Body of pancreas (tissue), 4 donors: Measurements from ENCODE around the gene TIMM9. TPM values are rescaled to one million over a fixed set of nuclear protein-coding genes. Genes with fewer than 3 reads are reported as not detected.

Experiments used
- ATAC-seq: fragments of 150-250 bp; one replicate; pipeline ENCODE4 v1.9.1; 2016
- DNase-seq, 4 donors: peaks; one replicate each; pipeline ENCODE4 v3.0.0-alpha.2; 2019
- H3K27ac ChIP-seq, 4 donors: fragments of 200-600 bp; sonication (generic); 1 replicate in 3 of 4; 2 replicates in 1 of 4; pipeline versions ENCODE4 v1.5.1 to v1.6.1; 2016 to 2019; ENCODE audit warnings: mild to moderate bottlenecking in 1 of 4, mixed read lengths in 1 of 4, moderate library complexity in 1 of 4
- H3K27me3 ChIP-seq, 2 donors: fragments of 200-600 bp; sonication (generic); one replicate each; pipeline ENCODE4 v1.6.0; 2016; ENCODE audit warnings: mild to moderate bottlenecking in 1 of 2
- H3K36me3 ChIP-seq, 2 donors: fragments of 200-600 bp; sonication (generic); replicated peaks in 1 of 2; 2 replicates each; pipeline ENCODE4 v1.5.1; 2016; ENCODE audit warnings: low read depth in 2 of 2; ENCODE audit not compliant: insufficient read depth in 1 of 2
- H3K4me1 ChIP-seq: fragments of 200-600 bp; sonication (generic); one replicate; pipeline ENCODE4 v1.6.0; 2016
- H3K4me3 ChIP-seq, 2 donors: fragments of 200-600 bp; sonication (generic); 1 replicate in 1 of 2; 2 replicates in 1 of 2; pipeline ENCODE4 v1.5.1; 2016 to 2019
- H3K9me3 ChIP-seq, 3 donors: fragments of 200-600 bp; sonication (generic); 1 replicate in 2 of 3; 2 replicates in 1 of 3; pipeline ENCODE4 v1.5.1; 2016
- POLR2A ChIP-seq, 3 donors: fragments of 450-650 bp; IDR thresholded peaks; one replicate each; pipeline ENCODE4 v1.6.1; 2016; ENCODE audit warnings: antibody characterized with exemption in 3 of 3, mild to moderate bottlenecking in 2 of 3
- WGBS, 2 donors: methylation state at CpG; one replicate each; pipeline ENCODE4 v1.1.5; 2017; 5-methylcytosine and 5-hydroxymethylcytosine counted together
- intact Hi-C: fragments of 100-400 bp; cut with DNase I; formaldehyde crosslinking; loops from one replicate; pipeline ENCODE4 v1.15.1; 2023
- total RNA-seq, 2 donors: library from RNA; depleted of rRNA; stranded (reverse); fragments of >200 nt; gene quantifications; one replicate each; pipeline ENCODE4 v1.1.0, GENCODE V29; 2016
- TF ChIP-seq, protein P1 (sequence below), 7 experiments: fragments of 450-650 bp in 4 of 7; fragments of 200-600 bp in 3 of 7; sonication (generic) in 3 of 7; IDR thresholded peaks; one replicate each; pipeline ENCODE4 v1.5.1; 2016 to 2019; ENCODE audit warnings: antibody characterized with exemption in 7 of 7

Gene TIMM9, protein sequence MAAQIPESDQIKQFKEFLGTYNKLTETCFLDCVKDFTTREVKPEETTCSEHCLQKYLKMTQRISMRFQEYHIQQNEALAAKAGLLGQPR
- 10 to 100 TPM; 11.5 to 26.5 TPM for total RNA-seq

DNA sequence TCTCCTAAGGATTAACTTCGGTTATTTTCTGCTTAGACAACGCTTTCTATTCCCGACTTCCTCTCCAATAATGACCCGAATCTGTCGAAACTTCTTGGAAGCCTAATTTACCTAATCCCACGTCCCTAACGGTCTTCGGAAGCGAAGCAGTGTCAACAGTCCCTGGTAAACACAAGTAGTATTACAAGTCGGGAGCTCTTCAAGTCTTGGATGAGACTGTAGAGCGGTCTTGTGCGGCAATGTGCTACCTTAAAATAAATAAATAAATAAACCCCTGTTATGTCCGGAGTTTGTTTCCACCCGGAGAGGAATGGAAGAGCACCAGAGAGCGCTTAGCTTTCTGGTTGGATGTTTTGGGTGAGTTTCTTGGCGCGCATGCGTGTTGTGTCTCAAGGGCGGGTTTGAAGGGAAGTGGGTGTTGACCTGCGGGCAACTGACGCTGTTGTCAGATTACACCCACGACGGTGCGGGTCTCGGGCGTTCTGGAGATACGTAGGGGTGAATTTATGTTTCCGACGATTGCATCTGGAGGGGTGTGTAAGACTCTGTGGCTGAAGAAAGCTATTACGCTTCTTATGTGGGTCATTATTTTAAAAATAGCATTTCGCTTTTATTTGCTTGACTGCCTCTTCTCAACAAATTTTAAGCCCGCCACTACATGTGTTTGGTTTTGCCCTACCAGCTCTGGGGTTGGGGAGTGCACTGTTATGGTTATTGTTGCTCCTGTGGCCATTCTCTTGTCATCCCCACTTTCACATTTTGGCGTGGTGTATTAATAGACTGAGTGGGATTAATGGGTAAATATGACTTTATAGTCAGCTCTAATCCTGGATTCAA, at the start of gene TIMM9, which contains the start of gene KIAA0586:
Gene TIMM9 (minus strand): TSS at position 251 of the 837 bp plus-strand sequence. CDS start 15,586 bp downstream, outside the sequence.
Gene KIAA0586 (plus strand): TSS at position 439 of the 837 bp plus-strand sequence. CDS start 546 bp downstream, outside the sequence.
- DNase-seq = peak; percentile 94 to 98 (median 97)
- Histone ChIP-seq H3K36me3 (no peaks in the 10 kb centered on the region), H3K9me3 (no peaks in the 10 kb centered on the region), H3K27ac (peak within 1 kb of the TSS; percentile 66 to 93 (median 88)), H3K4me1 (peaks cover 34% of the 10 kb centered on the region), H3K4me3 (peak within 1 kb of the TSS; percentile 72 to 85), H3K27me3 (no peaks in the 10 kb centered on the region)
- TF ChIP-seq POLR2A (IDR thresholded peaks at IDR 0.05) = peak in 2 of 3 donors; percentile 83 to 88
- TF ChIP-seq, protein P1, sequence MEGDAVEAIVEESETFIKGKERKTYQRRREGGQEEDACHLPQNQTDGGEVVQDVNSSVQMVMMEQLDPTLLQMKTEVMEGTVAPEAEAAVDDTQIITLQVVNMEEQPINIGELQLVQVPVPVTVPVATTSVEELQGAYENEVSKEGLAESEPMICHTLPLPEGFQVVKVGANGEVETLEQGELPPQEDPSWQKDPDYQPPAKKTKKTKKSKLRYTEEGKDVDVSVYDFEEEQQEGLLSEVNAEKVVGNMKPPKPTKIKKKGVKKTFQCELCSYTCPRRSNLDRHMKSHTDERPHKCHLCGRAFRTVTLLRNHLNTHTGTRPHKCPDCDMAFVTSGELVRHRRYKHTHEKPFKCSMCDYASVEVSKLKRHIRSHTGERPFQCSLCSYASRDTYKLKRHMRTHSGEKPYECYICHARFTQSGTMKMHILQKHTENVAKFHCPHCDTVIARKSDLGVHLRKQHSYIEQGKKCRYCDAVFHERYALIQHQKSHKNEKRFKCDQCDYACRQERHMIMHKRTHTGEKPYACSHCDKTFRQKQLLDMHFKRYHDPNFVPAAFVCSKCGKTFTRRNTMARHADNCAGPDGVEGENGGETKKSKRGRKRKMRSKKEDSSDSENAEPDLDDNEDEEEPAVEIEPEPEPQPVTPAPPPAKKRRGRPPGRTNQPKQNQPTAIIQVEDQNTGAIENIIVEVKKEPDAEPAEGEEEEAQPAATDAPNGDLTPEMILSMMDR (IDR thresholded peaks at IDR 0.05) = no peak
- intact Hi-C loops = no loop called here
- 0% methylated on average over 33 of the region's 33 CpGs for WGBS, 2 donors
- ATAC-seq = peak; percentile 98

DNA sequence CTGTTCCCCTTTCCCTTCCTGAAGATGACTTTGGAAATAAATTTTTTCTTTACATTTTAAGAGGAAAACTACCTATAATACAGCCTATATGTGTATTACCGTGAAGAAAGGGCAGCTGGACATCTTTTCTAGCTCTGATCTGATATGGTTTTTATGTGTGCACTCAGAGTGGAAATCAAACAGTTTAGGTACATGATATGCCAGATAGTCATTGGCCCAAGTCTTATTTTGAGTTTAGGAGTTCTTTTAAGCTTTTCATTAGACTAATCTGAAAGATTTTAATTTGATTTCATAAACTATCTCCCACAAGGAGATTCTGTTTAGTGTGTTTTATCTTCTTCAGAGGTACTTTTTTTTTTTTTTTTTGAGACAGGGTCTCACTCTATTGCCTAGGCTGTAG, 49.0 kb upstream of the TIMM9 start:
- H3K36me3 ChIP-seq = no peaks in the 10 kb centered on the region
- no peak for ATAC-seq
- no peaks in the 10 kb centered on the region for H3K27me3 ChIP-seq
- no peak overlapping the region for H3K4me3 ChIP-seq
- TF ChIP-seq, protein P1 (IDR thresholded peaks at IDR 0.05) = no peak
- no peak for TF ChIP-seq POLR2A (IDR thresholded peaks at IDR 0.05)
- H3K27ac ChIP-seq = no peak overlapping the region
- 90 to 93% methylated on average over 1 of the region's 1 CpG for WGBS, 2 donors
- no peaks in the 10 kb centered on the region for H3K9me3 ChIP-seq
- no peaks in the 10 kb centered on the region for H3K4me1 ChIP-seq
- no peak for DNase-seq
- intact Hi-C loops = no loop called here

DNA sequence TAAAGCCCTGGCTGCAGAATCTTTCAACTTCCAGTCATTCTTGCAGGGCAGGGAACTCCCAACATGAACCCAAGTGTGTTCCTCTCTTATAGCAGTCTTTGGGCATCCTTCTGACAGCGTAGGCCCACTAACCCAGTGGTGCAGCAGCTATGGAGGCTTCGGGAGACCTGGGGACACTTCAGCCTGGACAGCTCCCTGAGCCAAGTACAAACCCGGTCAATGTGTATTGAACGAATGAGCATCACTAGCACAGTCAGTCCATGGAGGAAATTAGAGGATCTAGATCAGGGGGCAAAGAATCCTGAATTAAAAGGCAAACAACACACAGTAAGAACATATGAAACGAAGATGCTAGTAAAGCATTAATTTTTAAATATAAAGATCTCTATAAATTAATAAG, 42.0 kb upstream of the TIMM9 start:
- DNase-seq (no peak), ATAC-seq (no peak)
- Histone ChIP-seq H3K4me1 (no peaks in the 10 kb centered on the region), H3K27ac (no peak overlapping the region), H3K27me3 (no peaks in the 10 kb centered on the region), H3K4me3 (no peak overlapping the region), H3K9me3 (no peaks in the 10 kb centered on the region), H3K36me3 (no peaks in the 10 kb centered on the region)
- no peak for TF ChIP-seq POLR2A (IDR thresholded peaks at IDR 0.05)
- TF ChIP-seq, protein P1 (IDR thresholded peaks at IDR 0.05) = no peak
- intact Hi-C loops = no loop called here
- WGBS, 2 donors = 84 to 86% methylated on average over 5 of the region's 5 CpGs

DNA sequence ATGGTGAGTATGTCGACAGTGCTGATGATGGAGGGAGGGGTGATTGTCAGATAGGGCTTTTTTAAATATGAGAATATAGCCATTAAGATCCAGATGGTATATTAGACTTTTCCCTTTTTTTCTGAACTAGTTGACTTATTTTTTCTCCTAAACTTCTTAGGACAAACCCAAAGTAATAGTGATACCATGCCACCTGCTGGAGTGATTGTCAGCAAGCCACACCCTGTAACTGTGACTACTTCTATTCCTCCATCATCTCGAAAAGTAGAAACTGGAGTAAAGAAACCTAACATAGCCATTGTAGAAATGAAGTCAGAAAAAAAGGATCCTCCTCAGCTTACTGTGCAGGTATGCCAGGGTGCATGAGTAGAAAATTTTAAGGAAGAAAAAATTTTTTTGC, 40.2 kb upstream of the TIMM9 start:
- TF ChIP-seq, protein P1 (IDR thresholded peaks at IDR 0.05) = no peak
- no peak for TF ChIP-seq POLR2A (IDR thresholded peaks at IDR 0.05)
- Histone ChIP-seq H3K27me3 (no peaks in the 10 kb centered on the region), H3K4me1 (no peaks in the 10 kb centered on the region), H3K9me3 (no peaks in the 10 kb centered on the region), H3K4me3 (no peak overlapping the region), H3K27ac (no peak overlapping the region), H3K36me3 (no peaks in the 10 kb centered on the region)
- ATAC-seq (no peak), DNase-seq (no peak)
- intact Hi-C loops = no loop called here
- WGBS, 2 donors = 96 to 97% methylated on average over 2 of the region's 2 CpGs
